NCI-H774 (cell line): ENCODE measurements around the gene RBP7.
"Not testable (repeated sequence)": the region's sequence is repeated elsewhere in the genome, so short reads cannot be mapped to it uniquely, and the experiment has no call there.

ENCODE experiments used
- DNase-seq: peaks from one replicate; lab custom pipeline; 2025; lab: John Stamatoyannopoulos, UW

RBP7 gene

GRCh38 chr1:9996624-9997582 lies at the start of gene RBP7:
Gene RBP7, plus strand, starts transcription at chr1:9997228. Its CDS starts 31 bp downstream, at chr1:9997259.
- no peak for DNase-seq

- no peak for DNase-seq
Observed at GRCh38 chr1:9957726-9958125, 39.3 kb upstream of the RBP7 start.

GRCh38 chr1:9960011-9960410 lies 37.0 kb upstream of the RBP7 start:
- no peak for DNase-seq

- DNase-seq = no peak
Observed at GRCh38 chr1:9960706-9961562, 36.1 kb upstream of the RBP7 start.

- DNase-seq = no peak
Observed at GRCh38 chr1:9984253-9984652, 12.8 kb upstream of the RBP7 start.

GRCh38 chr1:9985001-9985400 lies 12.0 kb upstream of the RBP7 start:
- DNase-seq = no peak

- no peak for DNase-seq
Observed at GRCh38 chr1:9989773-9990172, 7.3 kb upstream of the RBP7 start.

- DNase-seq = no peak
Observed at GRCh38 chr1:9990944-9991343, 6.1 kb upstream of the RBP7 start.

- DNase-seq = no peak
Observed at GRCh38 chr1:9992910-9993309, 4.1 kb upstream of the RBP7 start.

- DNase-seq = no peak
Observed at GRCh38 chr1:9993561-9994075, 3.4 kb upstream of the RBP7 start.

- no peak for DNase-seq
Observed at GRCh38 chr1:10001016-10001665, 4.1 kb downstream of the RBP7 start.

- not testable (repeated sequence) for DNase-seq
Observed at GRCh38 chr1:10005248-10005647, 8.2 kb downstream of the RBP7 start.

- no peak for DNase-seq
Observed at GRCh38 chr1:10007169-10007568, 10.1 kb downstream of the RBP7 start.

GRCh38 chr1:10014016-10014415 lies 17.0 kb downstream of the RBP7 start:
- DNase-seq = no peak

- no peak for DNase-seq
Observed at GRCh38 chr1:10019561-10019960, 22.5 kb downstream of the RBP7 start.

GRCh38 chr1:10020086-10020485 lies 23.1 kb downstream of the RBP7 start:
- no peak for DNase-seq

- not testable (repeated sequence) for DNase-seq
Observed at GRCh38 chr1:10020678-10021077, 23.6 kb downstream of the RBP7 start.

- DNase-seq = not testable (repeated sequence)
Observed at GRCh38 chr1:10021992-10022391, 25.0 kb downstream of the RBP7 start.

- no peak for DNase-seq
Observed at GRCh38 chr1:10022656-10023055, 25.6 kb downstream of the RBP7 start.

- no peak for DNase-seq
Observed at GRCh38 chr1:10025354-10025753, 28.3 kb downstream of the RBP7 start.

GRCh38 chr1:10027027-10027426 lies 30.0 kb downstream of the RBP7 start:
- no peak for DNase-seq

- DNase-seq = not testable (repeated sequence)
Observed at GRCh38 chr1:10028956-10029500, 32.0 kb downstream of the RBP7 start.
